Dermis blood vessel endothelial cell (primary cell): Measurements from ENCODE around the gene CNOT3. TPM values are rescaled to one million over a fixed set of nuclear protein-coding genes. Genes with fewer than 3 reads are reported as not detected.

Experiments used
- DNase-seq: peaks from one replicate; pipeline ENCODE4 v3.0.0; 2010
- total RNA-seq: library from RNA; depleted of rRNA; stranded (reverse); fragments of >200 nt; gene quantifications from 2 replicates; pipeline ENCODE4 v1.2.3, GENCODE V29; 2014

The CNOT3 gene
- total RNA-seq, 1 donor from 2014 or later: 13.3 TPM

DNA sequence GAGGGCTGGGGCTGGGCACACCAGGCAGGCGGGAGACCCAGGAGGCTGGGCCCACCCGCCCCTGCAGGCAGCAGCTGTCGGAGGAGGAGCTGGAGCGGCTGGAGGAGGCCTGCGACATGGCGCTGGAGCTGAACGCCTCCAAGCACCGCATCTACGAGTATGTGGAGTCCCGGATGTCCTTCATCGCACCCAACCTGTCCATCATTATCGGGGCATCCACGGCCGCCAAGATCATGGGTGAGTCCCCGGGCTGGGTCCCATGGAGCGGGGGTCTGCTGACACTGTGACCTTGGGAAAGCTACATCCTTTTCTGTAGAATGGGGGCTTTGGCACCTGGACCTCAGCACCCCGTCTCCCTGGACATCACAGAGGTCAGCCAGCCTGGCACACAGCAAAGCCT, 13.9 kb upstream of the CNOT3 start:
- DNase-seq: no peak

DNA sequence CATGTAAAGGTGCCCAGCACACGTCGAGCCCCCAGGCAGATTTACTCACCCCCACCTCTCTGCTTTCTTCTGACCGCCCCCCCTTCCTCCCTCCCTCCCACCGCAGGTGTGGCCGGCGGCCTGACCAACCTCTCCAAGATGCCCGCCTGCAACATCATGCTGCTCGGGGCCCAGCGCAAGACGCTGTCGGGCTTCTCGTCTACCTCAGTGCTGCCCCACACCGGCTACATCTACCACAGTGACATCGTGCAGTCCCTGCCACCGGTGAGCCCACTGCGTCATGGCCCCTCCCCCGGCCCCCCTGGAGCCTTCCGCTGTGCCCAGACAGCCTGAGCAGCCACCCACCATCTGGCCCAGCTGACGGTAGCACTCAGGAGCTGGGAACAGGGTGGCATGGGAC, 13.2 kb upstream of the CNOT3 start:
- no peak for DNase-seq

DNA sequence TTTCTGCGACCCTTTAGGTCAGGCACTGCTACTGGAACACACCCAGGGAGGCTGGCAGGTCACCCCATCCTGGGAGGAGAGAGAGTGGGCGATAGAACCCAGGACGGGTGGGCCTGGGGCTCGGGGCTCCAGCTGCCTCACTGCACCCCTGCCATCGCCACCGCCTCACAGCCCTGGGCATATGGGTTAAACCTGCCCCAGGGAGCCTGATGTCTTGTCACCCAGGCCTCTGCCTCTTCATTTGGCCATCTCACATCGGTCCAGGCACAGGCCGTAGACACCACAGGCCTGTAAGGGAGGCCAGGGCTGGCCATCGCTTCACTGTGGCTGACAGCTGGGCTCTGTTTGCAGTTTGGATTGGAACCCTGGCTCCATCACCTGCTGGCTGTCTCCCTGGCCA, 11.8 kb upstream of the CNOT3 start:
- DNase-seq: no peak

DNA sequence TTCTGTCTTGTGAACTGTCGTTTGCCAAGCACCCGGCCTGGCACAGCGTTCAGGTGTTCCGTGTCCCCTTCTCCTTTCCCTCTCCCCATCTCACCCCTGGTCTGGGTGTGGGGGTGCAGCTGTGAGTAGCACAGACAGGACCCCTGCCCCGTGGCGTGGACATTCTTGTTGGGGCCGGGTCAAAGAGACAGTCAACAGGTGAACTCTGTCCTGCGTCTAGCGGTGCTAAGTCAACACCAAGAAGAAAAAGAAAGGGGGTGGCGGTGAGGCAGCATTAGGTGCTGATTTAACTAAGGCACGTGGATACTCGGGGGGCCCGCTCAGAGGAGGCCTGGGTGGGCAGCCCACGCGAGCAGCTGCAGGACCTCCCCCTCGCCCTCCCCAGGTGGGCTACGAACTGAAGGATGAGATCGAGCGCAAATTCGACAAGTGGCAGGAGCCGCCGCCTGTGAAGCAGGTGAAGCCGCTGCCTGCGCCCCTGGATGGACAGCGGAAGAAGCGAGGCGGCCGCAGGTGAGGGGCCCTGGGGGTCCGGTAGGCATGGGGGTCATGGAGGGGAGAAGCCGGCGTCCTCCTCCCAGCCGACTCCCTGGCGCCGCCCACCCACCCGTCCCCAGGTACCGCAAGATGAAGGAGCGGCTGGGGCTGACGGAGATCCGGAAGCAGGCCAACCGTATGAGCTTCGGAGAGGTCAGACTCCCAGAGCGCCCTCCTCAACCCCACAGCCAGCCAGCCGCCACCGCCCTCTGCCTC, 9.7 kb upstream of the CNOT3 start:
- DNase-seq: no peak

DNA sequence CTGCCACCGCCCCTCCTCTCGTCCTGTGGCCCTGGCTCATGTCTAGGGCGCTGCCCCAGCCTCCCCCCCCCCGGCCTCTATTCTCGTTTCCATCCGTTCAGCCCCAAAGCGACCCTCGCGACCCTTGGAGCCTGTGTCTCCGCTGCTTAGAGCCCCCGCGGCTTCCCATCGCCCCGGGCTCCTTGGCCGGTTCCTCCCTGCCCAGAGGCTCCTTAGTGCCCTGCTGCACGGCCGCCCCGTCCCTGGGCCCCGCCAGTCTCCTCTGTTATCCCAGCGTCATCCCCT, 9.2 kb upstream of the CNOT3 start:
- no peak for DNase-seq

DNA sequence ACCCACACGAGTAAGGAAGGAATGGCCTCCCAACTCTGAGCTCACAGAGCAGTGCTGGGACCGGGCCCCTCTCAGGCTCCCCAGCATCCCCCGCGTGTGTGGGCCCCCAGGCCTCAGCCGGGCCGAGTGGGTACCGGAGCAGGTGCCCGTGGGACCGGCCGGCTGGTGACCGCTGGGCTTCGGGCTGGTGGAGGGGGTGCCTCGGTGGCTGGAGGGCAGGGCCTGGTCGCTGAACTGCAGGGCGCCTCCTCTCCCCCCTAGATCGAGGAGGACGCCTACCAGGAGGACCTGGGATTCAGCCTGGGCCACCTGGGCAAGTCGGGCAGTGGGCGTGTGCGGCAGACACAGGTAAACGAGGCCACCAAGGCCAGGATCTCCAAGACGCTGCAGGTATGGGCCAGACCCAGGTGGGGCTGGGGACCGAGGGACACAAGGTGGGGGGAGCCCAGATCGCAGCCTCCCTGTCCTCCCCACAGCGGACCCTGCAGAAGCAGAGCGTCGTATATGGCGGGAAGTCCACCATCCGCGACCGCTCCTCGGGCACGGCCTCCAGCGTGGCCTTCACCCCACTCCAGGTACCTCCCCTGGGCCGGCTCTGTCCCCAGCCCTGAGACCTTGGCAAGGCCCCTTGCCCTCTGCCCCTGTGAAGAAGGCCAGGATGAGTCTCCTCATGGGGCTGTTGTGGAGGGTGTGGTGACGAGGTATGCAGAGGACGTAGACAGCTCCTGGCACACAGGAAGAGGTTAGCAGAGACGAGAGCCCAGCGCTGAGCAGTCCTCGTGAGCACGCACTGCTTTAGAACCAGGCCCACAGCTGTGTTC, 8.6 kb upstream of the CNOT3 start:
- DNase-seq: no peak

DNA sequence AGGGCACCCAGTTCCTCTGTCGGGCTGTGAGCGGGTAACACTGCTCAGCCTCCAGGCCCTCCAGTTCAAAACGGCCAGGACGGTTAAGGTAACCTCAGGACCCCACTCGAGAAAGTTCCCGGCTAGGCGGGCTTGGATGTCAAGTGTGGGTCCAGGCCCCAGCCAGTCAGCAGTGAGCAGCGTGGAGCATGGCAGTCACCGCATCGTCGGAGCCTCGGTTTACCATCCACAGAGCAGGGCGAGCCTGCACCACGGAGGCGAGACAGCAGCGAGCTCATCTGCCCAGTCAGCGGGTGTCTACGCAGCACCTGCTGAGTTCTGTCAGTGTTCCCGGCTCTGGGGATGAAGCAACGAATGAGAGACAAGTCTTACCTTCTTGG, 8.0 kb upstream of the CNOT3 start:
- no peak for DNase-seq

DNA sequence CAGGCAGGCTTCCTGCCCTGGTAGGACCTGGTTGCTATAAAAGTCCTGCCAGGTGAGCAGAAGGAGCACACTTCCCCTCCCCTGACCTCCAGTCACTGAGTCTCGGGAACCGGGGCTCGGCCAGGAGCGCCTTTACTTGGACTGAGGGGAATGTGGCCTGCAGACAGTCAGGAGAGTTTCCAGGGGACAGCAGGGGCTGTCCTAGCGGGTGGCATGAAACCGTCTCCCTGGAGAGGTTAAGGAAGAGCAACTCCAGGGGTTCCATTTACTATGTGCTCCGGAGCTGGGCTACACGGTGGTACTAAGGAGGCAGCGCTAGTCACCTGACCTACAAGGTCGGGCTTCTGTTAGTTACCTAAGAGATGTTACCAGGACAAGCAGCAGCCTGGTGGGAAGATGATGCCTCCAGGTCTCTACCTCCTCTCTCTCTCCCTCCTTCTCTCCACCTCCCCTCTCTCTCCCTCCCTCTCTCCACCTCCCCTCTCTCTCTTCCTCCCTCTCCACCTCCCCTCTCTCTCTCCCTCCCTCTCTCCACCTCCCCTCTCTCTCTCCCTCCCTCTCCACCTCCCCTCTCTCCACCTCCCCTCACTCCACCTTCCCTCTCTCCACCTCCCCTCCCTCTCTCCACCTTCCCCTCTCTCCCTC, 4.1 kb upstream of the CNOT3 start:
- DNase-seq: peak; percentile 63

DNA sequence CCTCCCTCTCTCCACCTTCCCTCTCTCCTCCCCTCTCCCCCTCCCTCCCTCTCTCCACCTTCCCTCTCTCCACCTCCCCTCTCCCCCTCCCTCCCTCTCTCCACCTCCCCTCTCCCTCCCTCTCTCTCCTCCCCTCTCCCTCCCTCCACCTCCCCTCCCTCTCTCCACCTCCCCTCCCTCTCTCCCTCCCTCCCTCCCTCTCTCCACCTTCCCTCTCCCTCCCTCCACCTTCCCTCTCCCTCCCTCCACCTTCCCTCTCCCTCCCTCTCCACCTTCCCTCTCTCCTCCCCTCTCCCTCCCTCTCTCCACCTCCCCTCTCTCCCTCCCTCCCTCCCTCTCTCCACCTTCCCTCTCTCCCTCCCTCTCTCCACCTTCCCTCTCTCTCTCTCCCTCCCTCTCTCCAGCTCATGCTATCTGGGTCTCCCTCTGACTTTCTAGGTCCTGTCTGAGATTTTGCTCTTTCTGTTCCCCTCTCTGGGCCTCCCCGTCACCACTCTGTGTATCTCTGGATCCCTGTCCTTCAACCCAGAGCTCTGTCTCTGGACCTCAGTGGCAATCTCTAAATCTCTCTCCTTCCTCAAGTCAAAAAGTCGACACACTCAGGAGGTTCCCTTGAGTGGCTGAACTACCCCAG, 3.5 kb upstream of the CNOT3 start:
- no peak for DNase-seq

DNA sequence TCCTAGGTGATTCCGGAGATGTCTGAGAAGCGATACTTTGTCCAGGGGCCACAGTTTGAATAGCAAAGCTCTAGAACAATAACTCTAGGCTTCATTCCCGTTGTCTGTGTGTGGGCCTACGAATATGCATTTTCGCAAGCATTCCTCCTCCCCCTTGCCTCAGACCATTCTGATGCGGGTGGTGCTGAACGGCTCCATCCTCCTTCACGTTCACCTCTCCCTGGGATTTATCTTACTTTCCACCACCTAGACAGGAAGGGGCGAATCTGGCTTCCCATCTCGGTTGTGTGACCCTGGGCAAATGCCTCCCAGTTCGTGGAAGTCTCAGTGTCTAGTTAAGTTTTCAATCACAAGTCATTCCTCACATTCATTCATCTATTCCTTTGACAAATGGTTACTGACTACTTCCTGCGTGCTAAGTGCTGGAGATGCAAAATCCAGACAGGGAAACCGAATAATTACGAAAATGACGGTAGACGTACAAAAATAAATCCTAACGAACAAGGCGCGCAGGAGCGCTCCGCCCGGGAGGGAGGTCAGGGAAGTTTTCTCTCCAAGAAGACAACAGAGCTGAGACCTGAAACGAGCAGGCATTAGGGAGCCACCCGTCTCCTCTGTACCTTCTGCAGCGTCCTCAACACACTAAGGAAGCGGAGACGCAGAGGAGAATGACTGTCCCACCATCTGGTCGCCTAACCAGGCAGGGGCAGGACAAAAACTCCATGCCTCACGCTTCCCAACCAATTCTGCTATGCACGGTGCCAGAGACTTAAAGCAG, 1.3 kb upstream of the CNOT3 start:
- DNase-seq: peak; percentile 45

DNA sequence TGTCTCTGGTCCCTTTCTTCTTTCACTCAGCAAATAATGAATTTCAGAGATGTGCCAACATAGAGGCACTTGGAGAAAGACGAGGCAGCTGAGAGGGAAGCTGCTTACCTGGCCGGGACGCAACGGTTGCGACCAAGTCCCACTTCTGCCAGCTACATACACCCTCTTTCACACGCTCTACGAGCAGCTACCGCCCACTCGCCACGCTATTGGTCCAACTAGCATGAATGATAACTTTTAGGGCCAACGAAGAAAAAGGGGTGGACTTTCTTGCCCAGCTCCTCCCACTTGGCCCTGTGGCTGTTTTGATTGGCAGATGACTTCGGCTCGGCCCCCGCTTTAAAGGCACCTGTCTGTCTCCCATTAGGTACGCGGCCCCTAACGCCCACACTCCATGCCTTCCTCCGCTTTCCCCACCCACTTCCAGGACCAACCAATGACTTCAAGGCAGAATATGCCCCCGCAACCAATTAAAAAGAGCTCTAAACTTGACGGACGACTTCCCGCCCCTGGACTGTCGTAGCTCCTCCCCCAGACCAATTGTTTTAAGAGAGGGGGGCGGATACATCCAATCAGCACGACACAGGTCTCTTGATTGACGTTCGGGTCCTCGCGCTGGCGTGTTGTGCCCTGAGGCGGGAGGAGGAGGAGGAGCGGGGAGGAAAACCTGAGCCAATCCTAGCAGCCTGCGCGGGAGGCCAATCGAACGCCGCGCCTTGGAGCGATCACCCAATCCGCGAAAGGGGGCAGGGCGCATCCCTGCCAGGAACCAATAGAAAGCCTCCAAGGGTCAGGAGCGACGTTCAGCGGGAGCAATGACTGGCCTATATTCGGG, 481 bp upstream of the CNOT3 start:
- peak; percentile 100 for DNase-seq

DNA sequence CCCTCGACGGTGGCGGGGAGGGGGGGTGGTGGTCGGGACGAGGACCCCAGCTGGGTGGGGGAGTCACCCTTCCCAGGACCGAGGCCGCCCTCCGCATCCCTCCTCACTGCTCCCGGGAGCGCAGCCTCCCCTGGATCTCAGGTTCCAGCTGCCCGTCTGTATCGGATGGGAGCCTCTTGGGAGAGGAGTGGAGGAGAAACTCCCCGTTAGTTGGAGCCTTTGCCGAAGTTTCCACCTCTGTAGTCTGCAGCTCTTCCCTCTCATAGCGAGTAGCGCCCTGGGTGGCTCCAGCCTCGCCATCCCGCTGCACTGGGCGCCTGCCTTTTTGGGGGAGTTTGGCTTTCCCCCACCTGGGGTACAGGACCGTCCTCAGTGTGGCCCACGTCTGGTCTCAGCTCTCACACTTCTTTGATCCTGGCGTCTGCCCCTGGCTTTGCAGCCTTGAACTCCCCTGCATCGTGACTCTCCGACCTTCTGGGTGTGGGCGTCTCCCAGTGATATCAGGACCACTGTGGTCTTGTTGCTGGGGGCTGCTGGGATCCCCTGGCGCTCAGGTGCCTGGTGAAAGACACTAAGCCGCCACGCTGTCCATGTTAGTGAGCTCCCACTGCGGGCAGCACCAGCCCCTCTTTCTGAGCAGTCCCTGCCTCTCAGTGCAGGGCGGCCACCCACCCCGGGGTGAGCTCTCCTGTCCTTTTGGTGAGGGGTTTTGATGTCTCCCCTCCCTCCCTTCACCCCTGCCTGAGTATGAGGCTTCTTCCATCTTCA, 1.1 kb downstream of the CNOT3 start:
- no peak for DNase-seq

DNA sequence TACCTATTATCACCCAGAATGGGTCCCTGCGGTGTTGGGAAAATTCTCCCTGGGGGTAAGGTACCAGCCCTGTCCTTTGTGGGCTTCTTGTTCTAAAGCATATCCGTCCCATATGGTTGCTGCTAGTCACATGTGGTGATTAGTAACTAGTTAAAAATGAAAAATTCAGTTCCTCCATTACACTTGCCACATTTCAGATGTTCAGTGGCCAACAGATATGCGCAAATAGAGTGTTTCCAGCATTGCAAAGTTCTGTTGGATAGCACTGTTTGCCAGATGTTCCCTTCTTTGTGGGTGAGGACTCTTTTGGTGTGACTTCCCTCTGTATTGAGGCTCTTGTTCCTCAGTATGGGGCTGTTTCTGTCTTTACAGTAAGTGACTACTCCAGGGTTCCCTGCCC, 3.8 kb downstream of the CNOT3 start:
- no peak for DNase-seq

DNA sequence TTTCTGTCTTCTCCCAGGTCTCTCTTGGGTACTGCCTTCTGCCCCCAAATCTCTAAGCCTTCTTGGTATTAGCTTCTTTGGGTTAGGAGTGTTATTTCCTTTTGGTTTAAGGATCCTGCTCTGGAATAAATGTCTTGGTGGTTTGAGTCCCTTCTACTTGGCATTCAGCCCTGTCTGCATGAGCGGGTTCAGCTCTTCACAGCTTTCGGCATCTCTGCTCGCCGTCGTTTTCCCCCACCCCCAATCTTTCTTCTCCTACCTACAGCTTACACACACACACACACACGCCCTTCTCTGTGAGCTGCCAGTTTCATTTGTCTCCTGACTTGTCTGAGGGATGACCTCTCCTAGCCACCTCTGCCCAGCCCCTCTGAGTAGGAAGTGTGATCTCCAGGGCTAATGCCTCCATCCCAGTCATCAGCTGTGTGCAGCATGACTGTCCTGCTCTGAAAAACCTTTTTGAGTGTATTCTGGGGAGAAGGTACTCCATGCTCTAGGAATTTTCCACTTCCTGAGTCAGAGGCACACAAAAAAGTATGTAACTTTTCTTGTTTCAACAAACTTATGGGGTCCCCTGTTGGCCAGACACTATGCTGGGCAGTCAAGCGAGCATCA, 4.7 kb downstream of the CNOT3 start:
- DNase-seq: no peak

DNA sequence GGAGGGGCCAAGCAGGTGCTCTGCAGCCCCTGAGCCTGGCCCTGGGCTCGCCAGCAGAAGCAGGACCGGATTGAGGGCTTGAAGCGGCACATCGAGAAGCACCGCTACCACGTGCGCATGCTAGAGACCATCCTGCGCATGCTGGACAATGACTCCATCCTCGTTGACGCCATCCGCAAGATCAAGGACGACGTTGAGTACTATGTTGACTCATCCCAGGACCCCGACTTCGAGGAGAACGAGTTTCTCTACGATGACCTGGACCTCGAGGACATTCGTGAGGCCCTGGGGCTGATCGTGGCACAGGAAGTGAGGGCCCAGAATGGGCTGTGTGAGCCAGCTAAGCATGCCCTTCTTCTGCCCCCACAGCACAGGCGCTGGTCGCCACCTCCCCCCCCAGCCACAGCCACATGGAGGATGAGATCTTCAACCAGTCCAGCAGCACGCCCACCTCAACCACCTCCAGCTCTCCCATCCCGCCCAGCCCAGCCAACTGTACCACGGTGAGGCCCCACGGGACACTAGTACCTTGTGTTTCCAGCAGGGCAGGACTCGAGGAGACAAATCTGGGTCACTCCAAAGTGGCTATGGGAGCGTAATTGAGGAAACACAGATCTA, 8.1 kb downstream of the CNOT3 start:
- no peak for DNase-seq

DNA sequence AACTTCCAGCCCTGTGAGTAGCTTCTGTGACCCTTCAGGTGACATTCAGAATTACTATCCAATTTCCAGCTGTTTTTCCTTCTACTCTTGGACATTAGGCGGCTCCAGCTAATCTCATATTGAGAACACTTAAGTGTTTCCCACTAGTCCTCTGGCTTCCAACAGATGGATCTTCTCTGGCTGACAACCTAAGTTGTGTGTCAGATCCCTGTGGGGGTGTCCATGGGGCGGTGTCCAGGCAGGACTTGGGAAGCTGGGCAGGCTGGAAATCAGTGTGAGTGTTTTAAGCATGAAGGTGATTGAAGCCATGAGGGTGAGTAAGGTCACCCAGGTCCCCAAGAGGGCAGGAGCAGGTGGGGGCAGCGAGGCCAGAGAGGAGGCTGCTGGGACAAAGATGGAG, 10.1 kb downstream of the CNOT3 start:
- DNase-seq: no peak

DNA sequence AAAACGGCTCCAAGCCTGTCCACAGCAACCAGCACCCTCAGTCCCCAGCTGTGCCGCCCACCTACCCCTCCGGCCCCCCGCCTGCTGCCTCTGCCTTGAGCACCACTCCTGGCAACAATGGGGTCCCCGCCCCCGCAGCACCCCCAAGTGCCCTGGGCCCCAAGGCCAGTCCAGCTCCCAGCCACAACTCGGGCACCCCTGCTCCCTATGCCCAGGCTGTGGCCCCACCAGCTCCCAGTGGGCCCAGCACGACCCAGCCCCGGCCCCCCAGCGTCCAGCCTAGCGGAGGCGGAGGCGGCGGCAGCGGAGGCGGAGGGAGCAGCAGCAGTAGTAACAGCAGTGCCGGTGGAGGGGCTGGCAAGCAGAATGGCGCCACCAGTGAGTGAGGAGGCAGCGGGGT, 10.6 kb downstream of the CNOT3 start:
- peak; percentile 28 for DNase-seq

DNA sequence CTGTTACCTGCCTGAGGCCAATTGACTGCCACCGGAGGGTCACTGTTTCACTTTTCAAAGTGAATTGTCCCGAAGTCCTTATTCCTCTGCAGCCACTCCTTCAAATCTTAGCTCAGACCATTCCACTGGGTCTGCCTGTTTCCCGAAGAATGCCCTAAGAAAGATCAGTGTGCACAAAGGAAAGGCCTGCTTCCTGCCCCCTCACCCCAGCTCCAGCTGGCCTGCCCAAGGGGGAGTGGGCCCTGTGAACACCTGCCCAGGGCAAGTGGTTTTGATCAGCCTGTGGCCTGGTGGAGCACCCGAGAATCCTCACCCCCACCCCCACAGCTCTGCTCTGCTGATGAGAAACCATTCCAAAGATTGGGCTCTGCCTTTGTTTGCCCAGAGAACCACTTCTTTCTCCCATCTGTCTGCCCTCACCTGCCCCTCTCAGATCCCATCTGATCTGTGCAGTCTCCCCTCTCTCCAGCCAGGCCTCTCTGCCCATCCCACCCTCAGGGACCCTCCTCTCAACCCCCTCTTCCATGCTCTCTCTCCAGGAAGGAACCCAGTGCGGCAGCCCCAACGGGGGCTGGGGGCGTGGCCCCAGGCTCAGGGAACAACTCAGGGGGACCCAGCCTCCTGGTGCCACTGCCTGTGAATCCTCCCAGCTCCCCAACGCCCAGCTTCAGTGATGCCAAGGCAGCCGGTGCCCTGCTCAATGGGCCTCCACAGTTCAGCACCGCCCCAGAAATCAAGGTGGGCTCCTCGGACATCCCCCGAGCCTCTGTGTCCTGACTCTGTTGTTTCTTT, 11.7 kb downstream of the CNOT3 start:
- DNase-seq: peak; percentile 94

DNA sequence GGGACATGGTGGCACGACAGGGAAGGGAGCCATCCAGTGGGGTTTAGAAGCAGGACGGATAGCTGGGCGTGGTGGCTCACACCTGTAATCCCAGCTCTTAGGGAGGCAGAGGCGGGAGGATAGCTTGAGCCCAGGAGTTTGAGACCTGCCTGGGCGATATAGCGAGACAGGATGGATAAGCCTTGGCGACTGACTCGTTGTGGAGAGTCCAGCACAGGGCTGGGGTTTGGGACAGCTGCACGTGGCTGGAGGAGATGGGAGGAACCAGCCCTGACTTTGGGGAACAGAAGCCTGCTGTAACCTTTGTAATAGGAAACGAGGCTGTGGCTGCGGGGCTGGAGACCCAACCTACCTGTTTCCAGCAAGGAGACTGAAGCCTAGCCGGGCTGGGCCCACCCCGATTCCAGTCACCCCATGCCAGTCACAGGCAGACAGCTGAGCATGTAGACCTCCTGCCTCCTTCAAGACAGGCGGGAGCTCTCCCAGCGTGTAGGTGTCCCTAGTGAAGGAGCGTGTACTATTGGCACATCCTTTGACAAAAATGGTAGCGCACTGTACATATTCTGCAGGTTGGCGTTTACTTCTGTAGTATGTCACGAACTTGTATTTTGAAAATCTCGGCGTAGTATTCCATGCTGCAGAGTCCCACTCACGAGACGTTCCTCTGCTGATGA, 13.9 kb downstream of the CNOT3 start:
- no peak for DNase-seq
